HEK293 (cell line): ENCODE data around the gene RPS10.

Experiments
- CTCF ChIP-seq: fragments of 450-650 bp; formaldehyde crosslinking; IDR thresholded peaks from 2 replicates; pipeline ENCODE4 v1.5.1; 2016; ENCODE audit warnings: missing biosample characterization, missing genetic modification characterization
- EGR2 ChIP-seq: fragments of 450-650 bp; formaldehyde crosslinking; IDR thresholded peaks from 2 replicates; pipeline ENCODE4 v1.5.1; 2016; ENCODE audit warnings: low read depth, missing biosample characterization, missing genetic modification characterization
- PATZ1 ChIP-seq: fragments of 450-650 bp; formaldehyde crosslinking; IDR thresholded peaks from 2 replicates; pipeline ENCODE4 v1.5.1; 2016; ENCODE audit warnings: missing biosample characterization, missing genetic modification characterization
- ZBTB1 ChIP-seq: fragments of 450-650 bp; formaldehyde crosslinking; IDR thresholded peaks from 2 replicates; pipeline ENCODE4 v1.5.1; 2016; ENCODE audit warnings: missing biosample characterization, missing genetic modification characterization
- ZNF292 ChIP-seq: fragments of 450-650 bp; formaldehyde crosslinking; IDR thresholded peaks from 2 replicates; pipeline ENCODE4 v1.5.1; 2016; ENCODE audit warnings: low read depth, missing biosample characterization, missing genetic modification characterization, borderline replicate concordance
- ZNF585B ChIP-seq: fragments of 450-650 bp; formaldehyde crosslinking; IDR thresholded peaks from 2 replicates; pipeline ENCODE4 v1.5.1; 2016; ENCODE audit warnings: missing biosample characterization, missing genetic modification characterization
- ZNF791 ChIP-seq: fragments of 450-650 bp; formaldehyde crosslinking; IDR thresholded peaks from 2 replicates; pipeline ENCODE4 v1.5.1; 2016; ENCODE audit warnings: missing biosample characterization, missing genetic modification characterization

GRCh38 chr6:34463299-34463698 is 37.4 kb upstream of the RPS10 start:
- TF ChIP-seq ZNF292 (tag by site-specific recombination) (no peak), ZNF791 (tag by site-specific recombination) (no peak), CTCF (tag by site-specific recombination) (no peak), ZBTB1 (tag by site-specific recombination) (no peak), EGR2 (tag by site-specific recombination) (no peak), ZNF585B (tag by site-specific recombination) (no peak), PATZ1 (tag by site-specific recombination) (no peak)
